ENCODE measurements around the gene ZNF391. TPM values are rescaled to one million over a fixed set of nuclear protein-coding genes. Genes with fewer than 3 reads are reported as not detected.
"Not testable (repeated sequence)": the region's sequence is repeated elsewhere in the genome, so short reads cannot be mapped to it uniquely, and the experiment has no call there.

The ZNF391 gene
- total and polyA plus RNA-seq, 10 donors: 1.4 to 4.9 (median 2.4) TPM

DNA sequence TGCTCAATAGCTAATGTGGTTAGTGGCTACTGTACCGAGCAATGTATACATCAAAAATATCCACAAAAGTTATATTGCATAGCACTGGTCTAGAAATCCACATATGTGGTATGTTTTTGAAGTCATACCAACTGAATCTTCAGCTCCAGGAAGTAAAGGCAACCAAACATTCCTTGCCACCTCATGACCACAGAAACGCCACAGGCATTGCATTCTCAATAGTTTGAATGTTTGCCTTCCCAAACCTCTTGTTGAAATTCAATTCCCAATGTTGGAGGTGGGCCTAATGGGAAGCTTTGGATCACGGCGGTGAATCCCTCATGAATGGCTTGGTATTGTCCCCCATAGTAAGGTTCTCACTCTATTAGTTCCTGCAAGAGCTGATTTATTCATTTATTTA is 18.2 kb upstream of the ZNF391 start:
- Histone ChIP-seq H3K27me3 (replicated peaks in 1 of 7) (peaks cover 0 to 15% (median 0%) of the 10 kb centered on the region in 7 donors), H3K27ac (no peak overlapping the region), H3K9me3 (peaks cover 0 to 20% (median 11%) of the 10 kb centered on the region in 8 donors), H3K4me1 (peaks cover 0 to 17% (median 5%) of the 10 kb centered on the region in 6 donors), H3K36me3 (peaks cover 0 to 19% (median 2%) of the 10 kb centered on the region in 6 donors), H3K4me3 (no peak overlapping the region)
- intact Hi-C loops (cut with DNase I; ENCODE audit: low total_unique reads): no loop called here
- WGBS, 5 donors: 80 to 99% (median 91%) methylated on average over 4 of the region's 4 CpGs
- no peak for DNase-seq
- TF ChIP-seq POLR2A (IDR thresholded peaks at IDR 0.05): no peak
- no peak for TF ChIP-seq POLR2AphosphoS5 (IDR thresholded peaks at IDR 0.05)
- TF ChIP-seq, protein P1, sequence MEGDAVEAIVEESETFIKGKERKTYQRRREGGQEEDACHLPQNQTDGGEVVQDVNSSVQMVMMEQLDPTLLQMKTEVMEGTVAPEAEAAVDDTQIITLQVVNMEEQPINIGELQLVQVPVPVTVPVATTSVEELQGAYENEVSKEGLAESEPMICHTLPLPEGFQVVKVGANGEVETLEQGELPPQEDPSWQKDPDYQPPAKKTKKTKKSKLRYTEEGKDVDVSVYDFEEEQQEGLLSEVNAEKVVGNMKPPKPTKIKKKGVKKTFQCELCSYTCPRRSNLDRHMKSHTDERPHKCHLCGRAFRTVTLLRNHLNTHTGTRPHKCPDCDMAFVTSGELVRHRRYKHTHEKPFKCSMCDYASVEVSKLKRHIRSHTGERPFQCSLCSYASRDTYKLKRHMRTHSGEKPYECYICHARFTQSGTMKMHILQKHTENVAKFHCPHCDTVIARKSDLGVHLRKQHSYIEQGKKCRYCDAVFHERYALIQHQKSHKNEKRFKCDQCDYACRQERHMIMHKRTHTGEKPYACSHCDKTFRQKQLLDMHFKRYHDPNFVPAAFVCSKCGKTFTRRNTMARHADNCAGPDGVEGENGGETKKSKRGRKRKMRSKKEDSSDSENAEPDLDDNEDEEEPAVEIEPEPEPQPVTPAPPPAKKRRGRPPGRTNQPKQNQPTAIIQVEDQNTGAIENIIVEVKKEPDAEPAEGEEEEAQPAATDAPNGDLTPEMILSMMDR (IDR thresholded peaks at IDR 0.05 in 8 of 11, conservative IDR thresholded peaks at IDR 0.05 in 3 of 11): no peak

DNA sequence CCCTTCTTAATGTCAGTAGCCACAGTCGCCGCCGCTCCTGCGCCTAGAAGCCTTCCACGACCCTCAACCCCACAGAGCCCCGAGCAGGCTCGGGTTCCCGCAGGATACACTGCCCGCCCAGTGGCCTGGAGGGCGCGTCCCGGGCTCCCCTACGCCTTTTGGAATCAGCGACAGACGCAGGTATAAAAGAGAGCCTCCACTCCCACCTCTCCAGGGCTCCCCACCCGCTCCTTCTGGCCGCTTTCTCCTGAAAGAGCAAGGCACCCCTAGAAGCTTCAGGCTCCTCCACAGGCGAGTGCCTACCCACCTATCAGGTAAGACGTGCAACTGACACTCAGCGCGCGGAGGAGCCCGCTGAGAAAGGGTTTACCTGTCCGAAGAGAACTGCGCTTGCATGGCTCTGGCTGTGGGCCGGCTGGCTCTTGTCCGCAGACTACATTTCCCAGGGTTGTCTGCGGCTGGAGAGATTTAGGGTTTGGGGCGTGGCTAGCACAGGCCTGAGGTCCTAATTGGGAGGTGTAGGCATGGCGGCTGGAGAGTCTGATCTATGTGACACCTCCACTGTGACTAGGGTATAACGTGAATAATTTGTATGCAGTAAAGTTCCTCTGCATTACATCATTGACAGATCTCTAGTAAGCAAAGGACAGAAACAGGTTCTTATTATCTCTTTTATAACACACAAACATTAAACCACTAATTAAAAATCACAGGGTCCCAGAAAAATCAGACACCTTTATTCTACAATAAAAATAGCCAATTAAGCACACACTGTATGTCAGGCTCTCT is 13.5 kb upstream of the ZNF391 start:
- H3K9me3 ChIP-seq: no peaks in the 10 kb centered on the region
- TF ChIP-seq POLR2A (IDR thresholded peaks at IDR 0.05) (no peak), POLR2AphosphoS5 (IDR thresholded peaks at IDR 0.05) (peak; percentile 56 to 81 (median 77))
- TF ChIP-seq, protein P1 (IDR thresholded peaks at IDR 0.05 in 8 of 11, conservative IDR thresholded peaks at IDR 0.05 in 3 of 11): no peak
- intact Hi-C loops (cut with DNase I; ENCODE audit: low total_unique reads): no loop called here
- H3K4me1 ChIP-seq: peaks cover 0 to 23% (median 8%) of the 10 kb centered on the region in 6 donors
- peaks cover 0 to 25% (median 0%) of the 10 kb centered on the region in 7 donors for H3K27me3 ChIP-seq (replicated peaks in 1 of 7)
- H3K27ac ChIP-seq: peak overlapping the region in 5 of 8 donors; percentile 22 to 56 (median 44)
- DNase-seq: peak; percentile 93
- H3K4me3 ChIP-seq: peak overlapping the region; percentile 55 to 83 (median 62)
- WGBS, 5 donors: 0 to 2% (median 2%) methylated on average over 31 of the region's 31 CpGs
- no peaks in the 10 kb centered on the region for H3K36me3 ChIP-seq

DNA sequence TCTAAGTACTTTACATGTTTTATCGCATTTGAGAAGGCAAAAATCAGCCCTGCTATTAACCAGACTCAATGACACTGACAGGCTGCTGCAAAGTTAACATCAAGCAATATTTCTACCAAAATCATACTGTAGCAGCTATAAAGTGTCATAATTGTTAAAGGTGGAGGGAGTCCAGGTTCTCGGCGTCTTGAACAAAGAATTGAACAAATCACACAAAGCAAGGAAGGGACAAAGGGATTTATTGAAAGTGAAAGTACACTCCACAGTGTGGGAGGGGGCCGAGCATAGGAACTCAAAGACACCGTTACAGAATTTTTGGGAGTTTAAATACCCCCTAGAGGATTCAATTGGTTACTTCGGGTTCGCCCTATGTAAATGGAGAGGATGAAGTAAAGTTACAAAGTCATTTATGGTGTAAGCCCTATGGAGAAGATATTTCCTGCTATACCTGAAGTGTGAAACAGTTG is 12.9 kb upstream of the ZNF391 start:
- H3K27ac ChIP-seq: peak overlapping the region in 5 of 8 donors; percentile 22 to 56 (median 33)
- peaks cover 0 to 28% (median 0%) of the 10 kb centered on the region in 7 donors for H3K27me3 ChIP-seq (replicated peaks in 1 of 7)
- H3K9me3 ChIP-seq: no peaks in the 10 kb centered on the region
- TF ChIP-seq, protein P1 (IDR thresholded peaks at IDR 0.05 in 8 of 11, conservative IDR thresholded peaks at IDR 0.05 in 3 of 11): no peak
- no peak for TF ChIP-seq POLR2A (IDR thresholded peaks at IDR 0.05)
- TF ChIP-seq POLR2AphosphoS5 (IDR thresholded peaks at IDR 0.05): no peak
- peak overlapping the region in 6 of 8 donors; percentile 55 to 83 (median 62) for H3K4me3 ChIP-seq
- no peak for DNase-seq
- intact Hi-C loops (cut with DNase I; ENCODE audit: low total_unique reads): no loop called here
- H3K36me3 ChIP-seq: no peaks in the 10 kb centered on the region
- H3K4me1 ChIP-seq: peaks cover 0 to 23% (median 8%) of the 10 kb centered on the region in 6 donors
- 39 to 42% (median 40%) methylated on average over 7 of the region's 7 CpGs for WGBS, 5 donors

DNA sequence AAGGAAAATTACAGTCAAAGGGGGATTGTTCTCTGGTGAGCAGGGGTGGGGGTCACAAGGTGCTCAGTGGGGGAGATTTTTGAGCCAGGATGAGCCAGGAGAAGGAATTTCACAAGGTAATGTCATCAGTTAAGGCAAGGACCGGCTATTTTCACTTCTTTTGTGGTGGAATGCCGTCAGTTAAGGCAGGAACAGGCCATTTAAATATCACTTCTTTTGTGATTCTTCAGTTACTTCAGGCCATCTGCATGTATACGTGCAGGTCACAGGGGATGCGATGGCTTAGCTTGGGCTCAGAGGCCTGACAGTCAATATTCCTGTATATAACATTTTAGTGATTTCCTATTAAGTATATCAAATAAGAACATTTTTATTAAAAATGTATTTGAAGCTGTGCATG is 10.2 kb upstream of the ZNF391 start:
- H3K36me3 ChIP-seq; intact Hi-C loops (cut with DNase I; ENCODE audit: low total_unique reads): not testable (repeated sequence)
- 69 to 81% (median 80%) methylated on average over 4 of the region's 4 CpGs for WGBS, 5 donors

DNA sequence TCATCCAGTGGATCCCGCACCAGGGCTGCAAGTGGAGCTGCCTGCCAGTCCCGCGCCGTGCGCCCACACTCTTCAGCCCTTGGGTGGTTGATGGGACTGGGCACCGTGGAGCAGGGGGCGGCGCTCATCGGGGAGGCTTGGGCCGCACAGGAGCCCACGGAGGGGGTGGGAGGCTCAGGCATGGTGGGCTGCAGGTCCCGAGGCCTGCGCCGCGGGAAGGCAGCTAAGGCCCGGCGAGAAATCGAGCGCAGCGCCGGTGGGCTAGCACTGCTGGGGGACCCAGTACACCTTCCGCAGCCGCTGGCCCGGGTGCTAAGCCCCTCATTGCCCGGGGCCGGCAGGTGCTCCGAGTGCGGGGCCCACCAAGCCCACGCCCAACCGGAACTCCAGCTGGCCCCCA is 7.6 kb upstream of the ZNF391 start:
- H3K36me3 ChIP-seq; H3K4me1 ChIP-seq; DNase-seq; H3K4me3 ChIP-seq; H3K27ac ChIP-seq; intact Hi-C loops (cut with DNase I; ENCODE audit: low total_unique reads): not testable (repeated sequence)
- H3K9me3 ChIP-seq: peaks cover 0 to 20% (median 9%) of the 10 kb centered on the region in 8 donors
- peaks cover 0 to 29% (median 0%) of the 10 kb centered on the region in 7 donors for H3K27me3 ChIP-seq (replicated peaks in 1 of 7)
- WGBS, 5 donors: 94 to 99% (median 96%) methylated on average over 22 to 30 of the region's 30 CpGs

More for the DNA sequence above, 10.2 kb upstream of the ZNF391 start:
- not testable (repeated sequence) for H3K4me3 ChIP-seq, H3K27ac ChIP-seq, DNase-seq
- H3K9me3 ChIP-seq: peaks cover 0 to 13% (median 5%) of the 10 kb centered on the region in 8 donors
- H3K27me3 ChIP-seq (replicated peaks in 1 of 7): peaks cover 0 to 40% (median 0%) of the 10 kb centered on the region in 7 donors
- H3K4me1 ChIP-seq: peaks cover 0 to 23% (median 8%) of the 10 kb centered on the region in 6 donors
